Rectal smooth muscle tissue (tissue), 1 donor: ENCODE measurements around the gene INF2.
"Not testable (repeated sequence)": the region's sequence is repeated elsewhere in the genome, so short reads cannot be mapped to it uniquely, and the experiment has no call there.

Experiments
- H3K27ac ChIP-seq: one replicate; pipeline ENCODE4 v1.7.0; 2013; ENCODE audit warnings: low read depth, low read length, inconsistent platforms
- H3K27me3 ChIP-seq: one replicate; pipeline ENCODE4 v1.7.0; 2013; ENCODE audit warnings: low read length; ENCODE audit not compliant: control insufficient read depth, insufficient read depth
- H3K36me3 ChIP-seq: one replicate; pipeline ENCODE4 v1.7.0; 2013; ENCODE audit warnings: low read length; ENCODE audit not compliant: control insufficient read depth, insufficient read depth
- H3K4me1 ChIP-seq: one replicate; pipeline ENCODE4 v1.7.0; 2013; ENCODE audit warnings: low read length; ENCODE audit not compliant: control insufficient read depth, insufficient read depth
- H3K4me3 ChIP-seq: one replicate; pipeline ENCODE4 v1.7.0; 2013; ENCODE audit warnings: low read length
- H3K9ac ChIP-seq: one replicate; pipeline ENCODE4 v1.7.0; 2013; ENCODE audit warnings: low read length

Gene INF2

DNA sequence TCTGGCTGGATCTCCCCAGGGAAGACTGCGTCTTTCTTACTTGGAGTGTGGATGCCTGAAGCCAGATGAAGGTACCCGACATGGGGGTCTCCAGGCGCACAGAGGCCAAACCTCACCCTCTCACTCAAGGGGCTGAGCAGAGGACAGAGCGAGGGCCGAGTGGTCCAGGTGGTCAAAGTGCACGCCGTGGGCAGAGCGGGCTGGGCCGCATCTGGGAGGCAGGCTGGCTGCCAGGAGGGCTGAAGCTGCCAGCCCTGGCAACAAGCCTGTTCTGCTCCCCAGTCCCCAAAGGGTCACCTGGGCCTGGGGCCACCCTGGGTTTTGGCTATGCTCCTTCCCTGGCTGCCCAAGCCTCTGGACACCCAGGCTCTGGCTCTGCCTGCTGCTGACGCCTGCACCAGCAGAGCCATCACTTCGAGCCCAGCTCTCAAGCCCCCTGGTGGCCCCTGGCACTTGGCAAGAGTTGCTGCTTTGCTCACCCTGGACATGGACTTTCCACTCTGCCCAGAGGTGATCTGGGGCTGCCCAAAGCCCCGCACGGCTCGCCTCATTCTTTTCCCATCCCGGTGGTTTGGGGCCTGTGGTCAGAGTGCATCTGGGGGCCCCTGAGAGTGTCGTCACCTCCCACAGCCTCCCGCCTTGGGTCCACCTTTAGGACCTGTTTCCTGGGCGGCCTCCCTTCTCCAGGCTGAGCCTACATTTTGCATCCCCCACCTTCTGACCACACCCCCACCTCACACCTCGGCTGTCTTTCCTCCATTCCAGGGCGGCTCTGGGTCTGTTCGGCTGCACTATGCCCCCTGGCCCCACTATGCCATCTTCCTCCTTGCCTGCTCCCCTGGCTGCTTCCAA lies 37.4 kb downstream of the INF2 start:
- no peak overlapping the region for H3K4me3 ChIP-seq
- no peaks in the 10 kb centered on the region for H3K4me1 ChIP-seq
- no peak overlapping the region for H3K27ac ChIP-seq
- H3K9ac ChIP-seq: no peak overlapping the region
- no peaks in the 10 kb centered on the region for H3K36me3 ChIP-seq
- H3K27me3 ChIP-seq: no peaks in the 10 kb centered on the region

DNA sequence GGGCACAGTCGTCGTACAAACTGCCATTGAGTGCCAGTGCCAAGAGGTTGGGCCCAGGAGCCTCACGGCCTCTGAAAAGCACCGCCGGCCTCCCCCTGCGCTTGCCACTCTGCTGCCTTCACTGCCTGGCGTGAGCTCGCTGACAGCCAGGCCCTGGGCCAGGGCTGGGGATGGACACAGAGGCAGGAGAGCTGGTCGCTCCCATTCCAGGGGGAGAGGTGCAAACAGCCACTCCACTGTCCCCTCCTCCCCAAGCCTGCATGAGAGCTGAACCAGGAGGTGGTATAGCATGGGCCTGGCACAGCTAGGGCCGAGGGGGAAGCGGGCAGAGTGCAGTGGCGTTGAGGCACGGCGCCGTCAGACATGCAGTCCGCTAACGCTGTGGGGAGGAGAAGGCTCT lies 39.2 kb downstream of the INF2 start:
- Histone ChIP-seq H3K4me3 (no peak overlapping the region), H3K36me3 (no peaks in the 10 kb centered on the region), H3K9ac (no peak overlapping the region), H3K27me3 (no peaks in the 10 kb centered on the region), H3K4me1 (no peaks in the 10 kb centered on the region), H3K27ac (no peak overlapping the region)

DNA sequence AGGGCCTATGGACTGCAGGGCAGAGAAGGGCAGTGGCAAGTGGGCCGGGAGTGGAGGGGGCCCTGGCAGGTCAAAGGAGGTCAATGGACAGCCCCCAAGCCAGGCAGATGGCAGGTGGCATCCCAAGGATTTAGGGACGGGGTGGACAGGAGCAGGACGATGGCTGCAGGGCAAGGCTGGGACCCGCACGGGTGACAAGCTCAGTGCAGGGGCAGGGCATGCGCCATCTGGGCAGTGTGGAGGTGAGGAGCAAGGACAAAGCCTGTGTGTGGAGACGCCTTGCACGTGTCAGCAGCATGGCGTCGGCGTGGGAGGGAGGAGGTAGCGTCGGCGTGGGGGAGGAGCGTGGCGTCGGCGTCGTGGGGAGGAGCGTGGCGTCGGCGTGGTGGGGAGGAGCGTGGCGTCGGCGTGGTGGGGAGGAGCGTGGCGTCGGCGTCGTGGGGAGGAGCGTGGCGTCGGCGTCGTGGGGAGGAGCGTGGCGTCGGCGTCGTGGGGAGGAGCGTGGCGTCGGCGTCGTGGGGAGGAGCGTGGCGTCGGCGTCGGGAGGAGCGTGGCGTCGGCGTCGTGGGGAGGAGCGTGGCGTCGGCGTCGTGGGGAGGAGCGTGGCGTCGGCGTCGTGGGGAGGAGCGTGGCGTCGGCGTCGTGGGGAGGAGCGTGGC lies 39.9 kb downstream of the INF2 start:
- not testable (repeated sequence) for H3K4me1 ChIP-seq, H3K36me3 ChIP-seq, H3K9ac ChIP-seq, H3K27me3 ChIP-seq, H3K27ac ChIP-seq, H3K4me3 ChIP-seq

DNA sequence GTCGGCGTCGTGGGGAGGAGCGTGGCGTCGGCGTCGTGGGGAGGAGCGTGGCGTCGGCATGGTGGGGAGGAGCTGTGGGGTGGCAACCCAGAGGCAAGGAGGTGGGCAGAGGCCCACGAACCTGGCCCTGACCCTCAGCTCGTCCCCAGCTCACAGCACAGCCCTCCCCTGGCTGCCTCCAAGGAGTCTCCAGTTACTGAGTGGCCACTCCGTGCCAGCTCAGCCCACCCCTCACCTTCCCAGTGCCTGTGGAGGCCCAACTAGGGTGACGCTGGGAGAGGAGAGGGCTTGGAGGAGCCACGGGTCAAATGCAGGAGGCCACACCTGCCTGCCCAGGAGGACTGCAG lies 40.4 kb downstream of the INF2 start:
- H3K4me1 ChIP-seq: no peaks in the 10 kb centered on the region
- no peak overlapping the region for H3K27ac ChIP-seq
- no peak overlapping the region for H3K9ac ChIP-seq

DNA sequence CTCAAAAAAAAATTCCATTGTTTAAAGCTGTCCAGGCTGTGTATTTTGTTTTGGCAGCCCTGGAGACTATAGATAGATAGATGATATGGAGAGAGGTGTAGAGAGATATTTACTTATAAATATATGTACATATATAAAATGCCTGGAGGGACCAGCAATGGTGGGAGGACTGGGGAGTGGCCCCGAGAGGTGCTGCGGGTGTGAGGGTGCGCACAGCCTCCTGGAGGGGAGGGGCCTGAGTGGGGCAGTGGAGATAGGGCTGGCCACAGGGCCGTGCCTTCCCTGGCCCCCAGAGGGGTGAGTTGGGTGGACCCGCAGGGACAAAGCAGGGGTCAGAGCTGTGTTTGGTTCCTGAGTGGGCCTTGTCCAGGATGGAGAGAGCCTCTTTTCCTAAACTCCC lies 41.1 kb downstream of the INF2 start:
- no peak overlapping the region for H3K9ac ChIP-seq
- no peaks in the 10 kb centered on the region for H3K4me1 ChIP-seq

More for the DNA sequence above, 40.4 kb downstream of the INF2 start:
- Histone ChIP-seq H3K27me3 (no peaks in the 10 kb centered on the region), H3K36me3 (no peaks in the 10 kb centered on the region), H3K4me3 (no peak overlapping the region)

DNA sequence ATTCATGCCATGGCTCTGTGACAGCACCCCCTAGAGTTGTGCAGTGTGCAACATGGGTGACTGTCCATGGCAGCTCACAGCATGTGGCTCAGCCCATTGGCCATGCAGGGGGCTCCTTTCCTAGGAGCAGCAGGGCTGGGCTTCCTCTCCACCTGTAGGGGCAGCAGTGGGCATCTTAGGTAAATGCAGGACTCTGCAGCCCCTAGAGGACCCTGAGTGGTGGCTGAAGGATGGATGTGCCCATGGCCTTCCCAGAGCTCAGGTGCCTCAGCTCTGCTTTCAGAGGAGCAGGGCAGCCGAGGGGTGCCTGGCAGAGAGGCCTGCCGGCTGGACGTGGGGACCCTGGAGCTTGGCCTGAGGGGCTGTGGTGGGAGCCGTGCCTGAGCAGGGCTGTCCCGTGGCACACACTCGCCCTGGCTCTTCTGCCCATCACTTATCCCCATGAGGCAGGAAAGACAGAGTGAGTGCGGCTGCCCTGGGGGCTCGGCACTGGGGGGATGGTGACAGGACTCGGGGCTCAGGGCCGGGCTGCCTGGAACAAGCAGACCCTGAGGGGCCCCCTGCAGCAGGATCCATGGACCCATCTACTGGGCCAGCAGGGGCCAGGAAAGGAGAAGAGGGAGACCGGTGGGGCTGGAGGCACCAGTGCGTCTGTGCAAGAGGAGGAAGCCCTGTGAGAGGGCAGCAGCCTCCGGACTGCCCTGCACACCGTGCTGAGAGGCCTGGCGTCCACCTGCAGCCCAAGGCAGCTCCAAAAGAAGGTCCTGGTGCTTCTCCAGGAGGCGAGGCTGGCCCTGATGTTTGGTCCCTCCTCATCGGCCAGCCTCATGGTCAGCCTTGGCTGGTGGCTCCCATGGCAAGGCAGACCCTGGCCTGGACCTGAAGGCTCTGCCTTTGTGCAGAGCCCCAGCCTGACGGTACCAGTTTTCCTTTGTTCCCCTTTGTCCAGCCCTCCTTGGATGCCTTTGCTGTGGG lies 42.2 kb downstream of the INF2 start:
- H3K4me1 ChIP-seq: peaks cover 6% of the 10 kb centered on the region
- no peak overlapping the region for H3K27ac ChIP-seq
- no peak overlapping the region for H3K4me3 ChIP-seq

More for the DNA sequence above, 41.1 kb downstream of the INF2 start:
- Histone ChIP-seq H3K36me3 (no peaks in the 10 kb centered on the region), H3K27me3 (no peaks in the 10 kb centered on the region), H3K27ac (no peak overlapping the region), H3K4me3 (no peak overlapping the region)

DNA sequence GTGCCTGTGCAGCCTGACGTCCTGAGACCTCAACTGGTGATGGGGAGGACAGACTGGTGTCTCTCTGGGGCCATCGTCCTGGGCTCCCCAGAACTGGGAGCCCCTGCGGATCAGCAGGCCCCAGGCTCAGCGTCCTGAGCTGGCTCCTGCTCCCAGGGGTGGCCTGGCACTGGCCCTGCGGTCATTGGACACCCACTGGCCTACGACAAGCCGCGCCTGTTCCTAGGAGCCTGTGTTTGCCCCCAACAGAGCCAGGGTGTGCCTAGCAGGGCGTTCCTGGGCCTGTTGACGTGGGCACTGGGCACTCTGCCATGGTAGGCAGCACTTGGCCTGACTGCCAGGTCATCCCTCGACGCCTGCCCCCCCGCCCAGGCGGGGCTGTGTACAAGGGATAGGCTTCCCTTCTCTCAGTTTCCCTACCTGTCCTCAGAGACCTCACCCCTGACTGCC lies 43.0 kb downstream of the INF2 start:
- H3K9ac ChIP-seq: no peak overlapping the region
- no peaks in the 10 kb centered on the region for H3K27me3 ChIP-seq
- no peak overlapping the region for H3K27ac ChIP-seq
- H3K36me3 ChIP-seq: no peaks in the 10 kb centered on the region
- peaks cover 6% of the 10 kb centered on the region for H3K4me1 ChIP-seq
- H3K4me3 ChIP-seq: no peak overlapping the region

More for the DNA sequence above, 42.2 kb downstream of the INF2 start:
- H3K27me3 ChIP-seq: no peaks in the 10 kb centered on the region
- no peaks in the 10 kb centered on the region for H3K36me3 ChIP-seq
- no peak overlapping the region for H3K9ac ChIP-seq

DNA sequence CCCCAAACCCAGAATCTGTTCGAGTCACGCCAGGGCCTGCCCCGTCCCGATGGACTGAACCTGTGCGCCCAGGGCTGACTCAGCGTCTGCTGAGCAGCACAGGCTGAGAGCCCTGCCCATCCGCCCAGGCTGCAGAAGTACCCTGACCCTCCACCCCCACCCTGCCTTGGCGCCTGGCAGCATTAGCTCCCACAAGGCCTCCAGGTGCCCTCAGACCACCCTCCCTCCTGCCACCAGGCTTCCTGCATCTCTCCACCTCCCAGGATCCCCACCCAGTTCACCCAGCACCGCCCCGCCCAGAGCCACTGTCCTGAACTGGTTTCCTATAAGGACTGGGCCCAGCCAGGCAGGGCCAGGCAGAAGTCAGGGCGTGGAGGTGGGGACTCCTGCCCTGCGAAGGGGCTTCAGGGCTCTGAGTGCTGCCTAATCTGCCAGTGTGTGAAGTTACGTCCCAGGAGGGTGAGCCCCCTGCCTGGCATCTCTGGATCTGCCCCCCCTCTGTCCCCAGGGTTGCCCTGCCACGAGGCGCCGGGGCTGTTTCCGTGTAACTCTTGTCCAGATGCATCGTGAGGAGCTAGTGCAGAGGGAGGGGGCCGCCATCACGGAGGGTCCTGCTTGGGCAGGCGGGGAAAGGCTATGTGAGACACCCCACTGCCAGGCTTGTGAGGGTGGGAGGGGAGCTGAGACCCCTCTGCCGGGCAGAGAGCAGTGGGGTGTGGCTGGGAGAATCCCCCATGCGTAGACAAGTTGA lies 43.7 kb downstream of the INF2 start:
- H3K27ac ChIP-seq: no peak overlapping the region
- no peaks in the 10 kb centered on the region for H3K36me3 ChIP-seq
- peaks cover 6% of the 10 kb centered on the region for H3K4me1 ChIP-seq
- H3K4me3 ChIP-seq: no peak overlapping the region
- H3K27me3 ChIP-seq: no peaks in the 10 kb centered on the region
- no peak overlapping the region for H3K9ac ChIP-seq

DNA sequence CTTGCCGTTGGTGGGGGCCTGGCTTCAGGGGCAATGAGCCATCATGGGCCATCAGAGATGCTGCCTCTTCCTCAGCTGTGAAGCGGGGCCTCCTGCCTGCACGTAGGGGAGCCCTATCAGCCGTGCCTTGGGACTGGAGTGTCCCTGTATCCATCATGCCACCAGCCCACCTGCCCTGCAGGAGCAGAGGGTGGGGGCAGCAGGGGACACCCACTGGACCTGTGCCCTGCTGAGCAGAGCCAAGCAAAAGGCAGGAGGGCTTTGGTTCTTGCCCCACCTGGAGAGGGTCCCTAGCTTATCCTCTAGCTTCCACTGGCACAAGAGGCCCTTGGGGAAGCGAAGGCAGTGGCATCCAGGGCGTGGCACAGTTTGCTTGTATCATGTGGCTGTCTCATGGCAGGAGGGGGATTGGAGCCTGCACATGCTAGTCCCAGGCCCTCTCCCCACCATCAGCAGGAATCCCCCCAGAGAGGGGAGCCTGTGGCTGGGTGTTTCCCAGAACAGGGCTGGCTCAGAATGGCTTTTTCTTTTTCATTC lies 44.7 kb downstream of the INF2 start:
- Histone ChIP-seq H3K27ac (no peak overlapping the region), H3K4me3 (no peak overlapping the region), H3K4me1 (peaks cover 6% of the 10 kb centered on the region), H3K36me3 (no peaks in the 10 kb centered on the region), H3K9ac (no peak overlapping the region), H3K27me3 (no peaks in the 10 kb centered on the region)

DNA sequence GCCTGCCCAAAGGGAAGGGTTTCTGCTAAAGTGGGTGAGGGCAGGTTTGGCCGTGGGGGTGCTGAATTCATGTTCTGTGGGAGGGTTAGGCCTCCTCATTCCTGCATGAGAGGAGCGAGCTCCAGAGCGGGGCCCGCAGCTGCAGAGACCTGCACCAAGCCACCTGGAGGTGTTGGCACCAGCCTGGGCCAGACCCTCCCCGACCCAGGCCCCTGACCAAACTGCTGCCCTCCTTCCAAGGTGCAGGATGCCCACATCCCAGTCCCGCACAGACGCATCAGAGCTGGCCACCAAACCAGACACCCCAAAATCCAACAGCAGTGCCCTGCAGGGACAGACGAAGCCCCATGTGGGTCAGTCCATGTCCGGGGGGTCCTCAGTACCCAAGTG lies 45.2 kb downstream of the INF2 start:
- Histone ChIP-seq H3K9ac (no peak overlapping the region), H3K4me1 (peaks cover 6% of the 10 kb centered on the region), H3K27ac (no peak overlapping the region)

DNA sequence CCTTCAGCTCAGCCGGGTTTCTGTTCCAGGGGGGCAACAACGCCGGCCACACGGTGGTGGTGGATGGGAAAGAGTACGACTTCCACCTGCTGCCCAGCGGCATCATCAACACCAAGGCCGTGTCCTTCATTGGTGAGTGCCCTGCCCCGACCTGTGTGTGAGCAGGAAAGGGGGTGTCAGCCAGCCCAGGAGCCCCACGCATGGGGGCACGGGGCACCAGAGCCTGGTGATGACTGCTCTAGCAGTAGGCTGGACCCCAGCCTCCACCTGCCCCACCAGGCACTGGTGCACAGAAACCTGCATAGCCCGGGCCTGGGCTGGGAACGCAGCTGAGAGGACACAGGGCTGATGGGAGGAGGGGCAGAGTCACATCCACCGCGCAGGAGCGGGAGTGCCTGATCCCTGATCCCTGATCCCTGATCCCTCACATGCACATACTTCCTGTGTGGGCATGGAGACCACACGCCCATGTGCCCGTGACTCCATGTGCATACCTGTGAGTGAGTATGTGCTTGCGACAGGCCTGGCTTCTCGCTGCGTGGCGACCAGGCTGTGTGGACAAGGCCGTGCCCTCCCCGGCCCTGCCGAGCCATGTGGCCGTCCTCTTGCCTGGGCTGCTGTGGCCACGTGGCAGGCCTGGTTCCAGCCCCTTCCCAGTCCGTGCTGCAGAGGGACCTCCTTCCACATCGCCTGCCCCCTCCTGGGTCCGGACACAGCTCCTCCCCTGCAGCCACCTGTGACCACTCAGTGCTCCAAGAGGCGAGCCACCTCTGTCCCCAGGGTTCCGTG lies 45.8 kb downstream of the INF2 start:
- no peaks in the 10 kb centered on the region for H3K36me3 ChIP-seq
- no peak overlapping the region for H3K9ac ChIP-seq
- no peak overlapping the region for H3K27ac ChIP-seq
- H3K4me3 ChIP-seq: no peak overlapping the region
- H3K4me1 ChIP-seq: peaks cover 6% of the 10 kb centered on the region
- no peaks in the 10 kb centered on the region for H3K27me3 ChIP-seq

More for the DNA sequence above, 45.2 kb downstream of the INF2 start:
- H3K27me3 ChIP-seq: no peaks in the 10 kb centered on the region
- no peaks in the 10 kb centered on the region for H3K36me3 ChIP-seq
- H3K4me3 ChIP-seq: no peak overlapping the region
